ENCODE data around the gene BCR. TPM values are rescaled to one million over a fixed set of nuclear protein-coding genes. Genes with fewer than 3 reads are reported as not detected.

BCR gene
- total RNA-seq, 2 experiments from 2014 or later, result 42.2 to 51.3 TPM

DNA sequence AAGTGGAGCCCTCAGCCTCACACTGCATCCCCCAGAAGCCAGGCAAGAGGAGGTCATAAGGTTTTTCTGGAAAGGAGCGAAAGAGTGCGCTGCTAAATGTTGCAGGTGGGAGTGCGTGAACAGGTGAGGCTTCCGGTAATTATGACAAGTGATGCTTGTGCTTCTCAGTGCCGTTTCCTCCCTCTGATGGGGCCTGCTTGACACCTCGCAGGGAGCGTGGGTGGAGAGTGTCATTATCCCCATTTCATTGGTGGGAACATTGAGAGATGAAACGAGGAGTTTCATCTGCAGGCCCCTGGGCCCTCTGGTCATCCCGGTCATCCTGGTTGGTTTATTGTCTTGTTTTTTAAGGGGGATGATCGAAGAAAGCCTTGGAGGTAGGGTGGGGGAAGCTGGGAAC, 57.5 kb downstream of the BCR start:
- H4K20me1 ChIP-seq (ENCODE audit: insufficient read depth, low read length), result no peaks in the 10 kb centered on the region
- no peaks in the 10 kb centered on the region for H3K79me2 ChIP-seq (ENCODE audit: insufficient read depth, low read depth, low read length)
- no peak overlapping the region for H2AFZ ChIP-seq (ENCODE audit: low read length)
- CTCF ChIA-PET (ENCODE audit: unreplicated experiment), result no interaction called here
- no TSS peak for BruUV-seq (replicated peaks)
- TF ChIP-seq, protein P1, sequence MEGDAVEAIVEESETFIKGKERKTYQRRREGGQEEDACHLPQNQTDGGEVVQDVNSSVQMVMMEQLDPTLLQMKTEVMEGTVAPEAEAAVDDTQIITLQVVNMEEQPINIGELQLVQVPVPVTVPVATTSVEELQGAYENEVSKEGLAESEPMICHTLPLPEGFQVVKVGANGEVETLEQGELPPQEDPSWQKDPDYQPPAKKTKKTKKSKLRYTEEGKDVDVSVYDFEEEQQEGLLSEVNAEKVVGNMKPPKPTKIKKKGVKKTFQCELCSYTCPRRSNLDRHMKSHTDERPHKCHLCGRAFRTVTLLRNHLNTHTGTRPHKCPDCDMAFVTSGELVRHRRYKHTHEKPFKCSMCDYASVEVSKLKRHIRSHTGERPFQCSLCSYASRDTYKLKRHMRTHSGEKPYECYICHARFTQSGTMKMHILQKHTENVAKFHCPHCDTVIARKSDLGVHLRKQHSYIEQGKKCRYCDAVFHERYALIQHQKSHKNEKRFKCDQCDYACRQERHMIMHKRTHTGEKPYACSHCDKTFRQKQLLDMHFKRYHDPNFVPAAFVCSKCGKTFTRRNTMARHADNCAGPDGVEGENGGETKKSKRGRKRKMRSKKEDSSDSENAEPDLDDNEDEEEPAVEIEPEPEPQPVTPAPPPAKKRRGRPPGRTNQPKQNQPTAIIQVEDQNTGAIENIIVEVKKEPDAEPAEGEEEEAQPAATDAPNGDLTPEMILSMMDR (conservative IDR thresholded peaks at IDR 0.05; ENCODE audit: low read length), result no peak
- TF ChIP-seq EZH2phosphoT487 (IDR thresholded peaks at IDR 0.05; ENCODE audit: borderline replicate concordance, low read depth, low read length), result no peak
- peaks cover 15% of the 10 kb centered on the region for H3K36me3 ChIP-seq (ENCODE audit: insufficient read depth, low read length)
- intact Hi-C loops (cut with micrococcal nuclease; ENCODE audit: unreplicated experiment), result no loop called here
- H3K4me2 ChIP-seq (ENCODE audit: low read length), result no peak overlapping the region
- H3K4me1 ChIP-seq (ENCODE audit: insufficient read depth, low read length, poor library complexity, severe bottlenecking), result peaks cover 24% of the 10 kb centered on the region
- no peaks in the 10 kb centered on the region for H3K9me3 ChIP-seq (ENCODE audit: low read length)
- DNase-seq (ENCODE audit: low spot score), result no peak
- H3K27ac ChIP-seq (ENCODE audit: low read depth, low read length, poor library complexity, severe bottlenecking), result no peak overlapping the region
- no peaks in the 10 kb centered on the region for H3K9me2 ChIP-seq (ENCODE audit: insufficient read depth, low read length)
- POLR2A ChIA-PET, result no interaction called here
- no peak overlapping the region for H3K4me3 ChIP-seq (ENCODE audit: low read depth, low read length, poor library complexity, severe bottlenecking)

DNA sequence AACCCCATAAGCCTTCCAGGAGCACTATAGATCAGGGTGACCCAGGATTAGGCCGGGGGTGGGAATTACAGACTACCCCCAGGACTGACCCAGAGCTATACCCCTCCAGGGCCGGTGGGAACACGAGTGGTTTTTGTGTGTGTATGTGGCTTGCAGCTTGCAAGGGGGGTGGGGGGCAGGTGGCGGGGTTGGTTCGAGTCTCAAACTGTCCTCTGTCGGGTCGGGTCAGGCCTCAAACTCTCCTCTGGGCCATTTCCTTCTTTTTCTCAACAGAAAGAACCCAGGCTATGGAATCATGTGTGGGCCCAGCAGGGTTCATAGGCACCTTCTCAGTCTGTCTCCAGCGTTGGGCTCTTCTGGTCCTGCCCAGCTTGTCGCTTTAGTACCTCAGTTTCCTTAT, 58.4 kb downstream of the BCR start:
- no TSS peak for BruUV-seq (replicated peaks)
- DNase-seq (ENCODE audit: low spot score), result no peak
- peaks cover 15% of the 10 kb centered on the region for H3K36me3 ChIP-seq (ENCODE audit: insufficient read depth, low read length)
- TF ChIP-seq, protein P1 (conservative IDR thresholded peaks at IDR 0.05; ENCODE audit: low read length), result no peak
- no peak for TF ChIP-seq EZH2phosphoT487 (IDR thresholded peaks at IDR 0.05; ENCODE audit: borderline replicate concordance, low read depth, low read length)
- intact Hi-C loops (cut with micrococcal nuclease; ENCODE audit: unreplicated experiment), result no loop called here
- CTCF ChIA-PET (ENCODE audit: unreplicated experiment), result no interaction called here
- H3K9me2 ChIP-seq (ENCODE audit: insufficient read depth, low read length), result no peaks in the 10 kb centered on the region
- H3K4me2 ChIP-seq (ENCODE audit: low read length), result no peak overlapping the region
- H3K4me3 ChIP-seq (ENCODE audit: low read depth, low read length, poor library complexity, severe bottlenecking), result no peak overlapping the region
- no peak overlapping the region for H3K27ac ChIP-seq (ENCODE audit: low read depth, low read length, poor library complexity, severe bottlenecking)
- no peaks in the 10 kb centered on the region for H3K9me3 ChIP-seq (ENCODE audit: low read length)
- POLR2A ChIA-PET, result no interaction called here
- no peaks in the 10 kb centered on the region for H4K20me1 ChIP-seq (ENCODE audit: insufficient read depth, low read length)
- H2AFZ ChIP-seq (ENCODE audit: low read length), result no peak overlapping the region
- peaks cover 32% of the 10 kb centered on the region for H3K4me1 ChIP-seq (ENCODE audit: insufficient read depth, low read length, poor library complexity, severe bottlenecking)
- H3K79me2 ChIP-seq (ENCODE audit: insufficient read depth, low read depth, low read length), result no peaks in the 10 kb centered on the region

DNA sequence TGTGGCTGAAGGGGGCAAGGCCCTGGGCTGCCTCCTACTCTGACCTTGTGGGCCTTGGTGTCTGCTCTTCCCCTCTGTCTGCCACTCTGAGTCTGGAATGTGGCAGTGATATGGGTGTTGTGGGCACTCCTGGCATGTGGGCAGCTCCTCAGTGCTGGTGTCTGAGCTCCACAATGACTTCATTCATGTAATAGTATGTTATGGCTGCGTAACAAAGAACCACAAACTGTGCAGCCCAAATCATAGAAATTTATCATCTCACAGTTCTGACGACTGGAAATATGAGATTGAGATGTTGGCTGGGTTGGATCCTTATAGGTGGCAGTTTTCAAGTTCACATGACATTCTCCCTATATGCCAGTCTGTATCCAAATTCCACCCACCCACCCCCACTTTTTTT, 59.1 kb downstream of the BCR start:
- POLR2A ChIA-PET, result no interaction called here
- no peaks in the 10 kb centered on the region for H3K9me2 ChIP-seq (ENCODE audit: insufficient read depth, low read length)
- intact Hi-C loops (cut with micrococcal nuclease; ENCODE audit: unreplicated experiment), result no loop called here
- CTCF ChIA-PET (ENCODE audit: unreplicated experiment), result interaction anchor here (0.6 kb wide), 1 partner anchor 60 kb away, joined by 7 read pairs; no protein-coding TSS in a partner anchor
- no peaks in the 10 kb centered on the region for H4K20me1 ChIP-seq (ENCODE audit: insufficient read depth, low read length)
- BruUV-seq (replicated peaks), result no TSS peak
- no peaks in the 10 kb centered on the region for H3K79me2 ChIP-seq (ENCODE audit: insufficient read depth, low read depth, low read length)
- TF ChIP-seq, protein P1 (conservative IDR thresholded peaks at IDR 0.05; ENCODE audit: low read length), result no peak
- TF ChIP-seq EZH2phosphoT487 (IDR thresholded peaks at IDR 0.05; ENCODE audit: borderline replicate concordance, low read depth, low read length), result no peak
- H2AFZ ChIP-seq (ENCODE audit: low read length), result no peak overlapping the region
- H3K4me2 ChIP-seq (ENCODE audit: low read length), result no peak overlapping the region
- H3K36me3 ChIP-seq (ENCODE audit: insufficient read depth, low read length), result peaks cover 15% of the 10 kb centered on the region
- no peak overlapping the region for H3K4me3 ChIP-seq (ENCODE audit: low read depth, low read length, poor library complexity, severe bottlenecking)
- peaks cover 32% of the 10 kb centered on the region for H3K4me1 ChIP-seq (ENCODE audit: insufficient read depth, low read length, poor library complexity, severe bottlenecking)
- H3K27ac ChIP-seq (ENCODE audit: low read depth, low read length, poor library complexity, severe bottlenecking), result no peak overlapping the region
- DNase-seq (ENCODE audit: low spot score), result no peak
- no peaks in the 10 kb centered on the region for H3K9me3 ChIP-seq (ENCODE audit: low read length)
